GM18909 (cell line): Measurements from ENCODE around the gene APOC4.

Experiments
- ATAC-seq: cut with Tn5 transposase; IDR thresholded peaks from one replicate; pipeline ENCODE4 v1.9.1; 2021; ENCODE audit warnings: mild to moderate bottlenecking; ENCODE audit not compliant: unreplicated experiment, poor library complexity

APOC4 gene

DNA sequence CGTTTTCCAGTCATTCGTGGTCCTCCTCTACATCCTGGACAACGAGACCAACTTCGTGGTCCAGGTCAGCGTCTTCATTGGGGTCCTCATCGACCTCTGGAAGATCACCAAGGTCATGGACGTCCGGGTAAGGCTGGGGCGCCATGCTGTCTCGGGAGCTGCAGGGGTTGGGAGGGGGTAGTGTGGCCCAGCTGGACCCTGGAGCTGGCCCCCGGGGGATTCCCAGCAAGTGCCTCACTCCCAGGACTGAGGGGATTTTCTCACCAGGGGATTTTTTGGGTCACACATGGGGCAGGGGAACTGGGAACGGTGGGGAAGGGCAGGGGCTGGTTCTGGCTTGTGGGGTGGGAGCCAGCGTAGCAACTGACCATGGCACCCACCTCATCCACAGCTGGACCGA, 48.4 kb downstream of the APOC4 start:
- no peak for ATAC-seq

DNA sequence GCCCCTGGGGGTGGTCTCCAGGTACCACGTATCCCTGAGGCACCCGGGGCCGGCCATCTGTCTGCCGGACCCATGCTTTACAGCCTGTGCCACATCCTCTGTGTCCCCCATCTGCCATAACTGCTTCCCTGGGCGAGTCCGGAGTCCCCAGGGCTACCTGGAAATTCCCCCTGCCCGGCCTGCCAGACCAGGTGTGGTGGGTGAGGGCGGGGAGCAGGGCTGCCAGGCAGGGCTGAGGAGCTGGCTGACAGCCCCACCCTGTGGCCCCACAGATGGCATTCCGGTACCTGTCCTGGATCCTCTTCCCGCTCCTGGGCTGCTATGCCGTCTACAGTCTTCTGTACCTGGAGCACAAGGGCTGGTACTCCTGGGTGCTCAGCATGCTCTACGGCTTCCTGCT, 48.9 kb downstream of the APOC4 start:
- no peak for ATAC-seq

DNA sequence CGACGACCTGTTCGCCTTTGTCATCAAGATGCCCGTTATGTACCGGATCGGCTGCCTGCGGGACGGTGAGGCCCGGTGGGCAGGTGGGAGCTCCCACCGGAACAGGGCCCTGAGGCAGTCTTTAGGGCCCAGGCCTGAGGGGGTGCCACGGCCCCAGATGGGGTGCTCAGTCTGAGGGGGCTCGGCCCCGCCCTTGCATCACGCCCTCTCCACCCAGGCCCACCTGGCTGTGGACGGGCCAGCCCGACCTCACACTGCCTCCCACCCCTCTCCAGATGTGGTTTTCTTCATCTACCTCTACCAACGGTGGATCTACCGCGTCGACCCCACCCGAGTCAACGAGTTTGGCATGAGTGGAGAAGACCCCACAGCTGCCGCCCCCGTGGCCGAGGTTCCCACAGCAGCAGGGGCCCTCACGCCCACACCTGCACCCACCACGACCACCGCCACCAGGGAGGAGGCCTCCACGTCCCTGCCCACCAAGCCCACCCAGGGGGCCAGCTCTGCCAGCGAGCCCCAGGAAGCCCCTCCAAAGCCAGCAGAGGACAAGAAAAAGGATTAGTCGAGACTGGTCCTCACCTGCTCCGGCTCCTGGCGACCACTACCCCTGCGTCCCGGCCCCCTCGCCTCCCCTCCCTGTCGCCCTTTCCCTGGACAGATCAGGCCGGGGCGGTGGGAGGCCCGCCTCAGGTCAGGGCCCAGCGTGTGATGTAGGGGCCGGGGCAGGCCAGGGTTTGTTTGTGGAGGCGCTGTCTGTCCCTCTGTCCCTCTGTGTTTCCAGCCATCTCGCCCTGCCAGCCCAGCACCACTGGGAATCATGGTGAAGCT, 50.5 kb downstream of the APOC4 start:
- no peak for ATAC-seq

DNA sequence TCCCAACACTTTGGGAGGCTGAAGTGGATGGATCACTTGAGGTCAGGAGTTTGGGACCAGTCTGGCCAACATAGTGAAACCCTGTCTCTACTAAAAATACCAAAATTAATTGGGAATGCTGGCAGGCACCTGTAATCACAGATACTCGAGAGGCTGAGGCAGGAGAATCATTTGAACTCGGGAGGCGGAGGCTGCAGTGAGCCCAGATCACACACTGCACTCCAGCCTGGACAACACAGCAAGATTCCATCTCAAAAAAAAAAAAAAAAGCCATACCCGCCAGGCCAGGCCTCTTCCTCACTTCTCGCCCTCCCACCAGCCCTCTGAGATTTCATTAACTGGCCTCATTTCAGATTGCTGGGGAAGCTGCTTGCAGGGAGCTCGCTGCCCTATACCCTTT, 51.5 kb downstream of the APOC4 start:
- no peak for ATAC-seq

DNA sequence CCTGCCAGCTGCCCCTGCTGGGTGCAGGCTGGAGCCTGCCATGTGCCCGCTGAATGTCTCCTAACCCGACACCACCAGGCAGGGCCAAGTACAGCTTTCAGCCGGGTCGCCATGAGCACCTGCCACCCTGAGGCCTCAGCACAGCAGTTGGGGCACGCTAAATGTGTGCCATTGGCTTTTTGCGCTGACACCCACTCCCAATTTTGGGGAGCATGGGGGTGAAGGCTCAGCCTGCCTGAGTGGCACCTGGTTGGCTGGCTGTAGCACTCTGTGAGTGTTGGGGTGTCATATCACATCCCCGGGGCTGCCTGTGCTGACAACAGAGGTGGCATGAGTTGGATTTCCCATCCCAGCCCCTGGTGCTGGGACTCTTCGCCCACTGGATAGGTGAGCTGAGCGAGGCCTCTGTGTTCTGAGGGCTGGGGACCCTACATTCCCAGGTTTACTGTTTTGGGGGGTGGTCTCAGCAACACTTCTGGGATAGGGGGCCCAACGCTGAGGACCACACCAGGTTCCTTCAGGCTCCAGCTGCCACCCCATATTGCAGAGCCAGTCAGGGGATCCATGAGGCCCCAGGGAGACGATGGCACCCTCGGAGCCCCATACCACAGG, 52.0 kb downstream of the APOC4 start:
- ATAC-seq = no peak
